GM20000 (cell line): ENCODE data around the gene STAT5B.
A peak's percentile ranks its signal among the peaks of the same experiment; 100 is the strongest.

Experiments used
- DNase-seq: peaks from one replicate; pipeline ENCODE4 v3.0.0; 2012; ENCODE audit warnings: low spot score
- CTCF ChIP-seq: IDR thresholded peaks from 2 replicates; pipeline ENCODE4 v1.5.1; 2012; ENCODE audit warnings: mild to moderate bottlenecking, control low read depth; ENCODE audit errors: extremely low read depth, missing control alignments

Gene STAT5B

DNA sequence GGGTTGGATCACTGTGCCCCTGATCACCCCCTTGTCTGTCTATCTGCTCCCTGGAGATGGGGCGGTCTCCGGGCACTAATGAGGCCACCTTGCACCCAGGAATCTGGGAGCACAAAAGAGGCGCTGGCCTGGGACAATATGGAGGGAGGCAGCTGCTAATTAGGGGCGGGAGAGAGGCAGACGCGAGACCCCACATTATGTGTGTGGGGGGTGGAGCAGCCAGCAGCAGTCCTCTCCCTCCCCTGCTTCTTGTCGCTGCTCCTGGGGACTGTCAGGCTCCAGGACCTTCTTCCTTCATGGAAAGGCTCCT is 90.6 kb downstream of the STAT5B start:
- DNase-seq = no peak
- no peak for TF ChIP-seq CTCF

- no peak for DNase-seq
- no peak for TF ChIP-seq CTCF
Observed at GRCh38 chr17:42184713-42185620, 91.2 kb downstream of the STAT5B start, which contains the start of gene HCRT. Gene HCRT (minus strand): TSS chr17:42185452. CDS start chr17:42185365, 87 bp downstream.

DNA sequence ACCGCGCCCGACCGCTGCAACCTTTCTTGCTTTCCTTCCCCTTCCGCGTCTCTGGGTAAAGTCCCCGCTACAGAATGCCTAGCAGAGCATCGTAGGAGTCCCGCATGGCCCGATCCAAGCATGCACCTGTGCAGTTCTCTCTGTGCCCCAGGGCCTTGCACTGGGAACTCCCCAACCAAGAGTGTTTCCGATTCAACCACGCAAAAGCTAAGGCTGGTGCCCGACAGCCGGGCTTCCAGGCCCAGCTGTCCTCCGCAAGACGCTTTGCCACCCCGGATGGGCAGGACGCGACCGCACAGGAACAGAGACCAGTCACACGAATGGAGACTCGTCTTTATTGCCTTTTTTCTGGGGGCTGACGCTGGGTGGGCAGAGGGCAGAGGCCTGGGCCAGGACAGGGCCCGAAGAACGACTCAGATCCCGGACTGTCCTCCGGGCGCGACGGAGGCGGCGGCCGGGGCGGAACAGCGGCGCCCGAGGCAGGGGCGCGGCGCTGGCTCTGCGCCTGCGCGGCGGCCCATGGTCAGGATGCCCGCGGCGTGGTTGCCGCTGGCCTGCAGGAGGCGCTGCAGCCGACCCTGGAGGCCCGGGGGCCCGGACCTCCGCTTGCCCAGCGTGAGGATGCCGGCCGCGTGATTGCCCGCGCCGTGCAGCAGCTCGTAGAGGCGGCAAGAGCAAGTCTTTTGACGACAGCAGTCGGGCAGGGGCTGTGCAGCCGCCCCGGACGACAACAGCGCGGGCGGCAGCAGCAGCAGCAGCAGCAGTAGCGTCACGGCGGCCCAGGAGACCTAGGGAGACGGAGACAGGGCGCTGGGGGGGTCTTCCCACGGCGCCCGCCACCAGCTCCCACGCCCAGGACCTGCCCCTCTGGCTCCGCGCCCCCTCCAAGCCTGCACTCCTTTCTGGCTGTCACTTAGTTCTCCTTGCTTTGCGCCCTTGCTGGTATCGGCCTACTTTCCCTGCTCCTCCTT is 92.2 kb downstream of the STAT5B start:
- TF ChIP-seq CTCF = peak; percentile 96
- DNase-seq = peak; percentile 97

DNA sequence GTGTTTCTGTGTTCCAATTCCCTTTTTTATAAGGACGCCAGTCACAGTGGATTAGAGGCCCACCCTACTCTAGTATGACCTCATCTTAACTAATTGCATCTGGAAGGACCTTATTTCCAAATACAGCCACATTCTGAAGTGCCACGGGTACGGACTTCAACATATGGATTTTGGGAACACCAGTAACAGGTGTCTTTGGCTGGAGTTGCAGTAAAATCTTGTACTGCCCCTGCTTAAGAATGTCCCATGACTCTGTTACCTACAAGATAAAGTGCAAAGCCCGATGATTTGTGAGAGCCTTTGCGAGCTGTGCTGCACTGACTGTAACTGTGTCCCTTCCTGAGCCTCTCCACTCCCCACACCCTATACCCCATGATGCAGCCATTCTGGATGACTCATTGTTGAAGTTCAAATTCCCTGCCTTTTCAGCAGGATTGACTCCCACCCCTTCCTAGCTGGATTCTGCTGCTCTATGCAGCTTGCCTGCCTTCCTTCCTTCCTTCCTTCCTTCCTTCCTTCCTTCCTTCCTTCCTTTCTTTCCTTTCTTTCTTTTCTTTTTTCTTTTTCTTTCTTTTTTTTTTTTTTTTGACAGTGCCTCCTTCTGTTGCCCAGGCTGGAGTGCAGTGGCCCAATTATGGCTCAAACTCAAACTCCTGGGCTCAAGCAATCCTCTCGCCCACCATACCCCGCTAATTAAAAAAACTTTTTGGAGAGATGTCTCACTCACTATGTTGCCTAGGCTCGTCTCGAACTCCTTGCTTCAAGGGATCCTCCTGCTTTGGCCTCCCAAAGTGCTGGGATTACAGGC is 93.1 kb downstream of the STAT5B start:
- no peak for DNase-seq
- TF ChIP-seq CTCF = no peak

DNA sequence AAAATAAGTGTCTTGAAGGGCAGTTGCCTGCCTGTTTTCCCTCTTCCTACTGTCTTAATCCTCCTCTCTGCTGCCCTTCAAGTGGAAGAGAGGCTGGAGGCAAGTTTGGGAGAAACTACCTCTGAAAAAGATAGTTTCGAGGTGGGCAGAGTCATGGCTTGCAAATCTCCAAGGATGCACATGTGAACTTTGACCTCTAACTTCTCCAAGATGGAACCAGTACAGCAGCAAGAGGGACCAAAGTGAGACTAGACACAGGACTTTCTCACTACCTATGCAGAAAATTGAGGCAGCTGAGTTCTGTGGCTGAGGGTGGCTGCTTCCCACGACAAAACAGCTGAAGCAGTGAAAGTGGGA is 94.4 kb downstream of the STAT5B start:
- DNase-seq = no peak

More for the DNA sequence above, 94.4 kb downstream of the STAT5B start:
- no peak for TF ChIP-seq CTCF
